Measurements from ENCODE around the gene FES.
A peak's percentile ranks its signal among the peaks of the same experiment; 100 is the strongest.
"Not testable (repeated sequence)": the region's sequence is repeated elsewhere in the genome, so short reads cannot be mapped to it uniquely, and the experiment has no call there.

Gene FES

DNA sequence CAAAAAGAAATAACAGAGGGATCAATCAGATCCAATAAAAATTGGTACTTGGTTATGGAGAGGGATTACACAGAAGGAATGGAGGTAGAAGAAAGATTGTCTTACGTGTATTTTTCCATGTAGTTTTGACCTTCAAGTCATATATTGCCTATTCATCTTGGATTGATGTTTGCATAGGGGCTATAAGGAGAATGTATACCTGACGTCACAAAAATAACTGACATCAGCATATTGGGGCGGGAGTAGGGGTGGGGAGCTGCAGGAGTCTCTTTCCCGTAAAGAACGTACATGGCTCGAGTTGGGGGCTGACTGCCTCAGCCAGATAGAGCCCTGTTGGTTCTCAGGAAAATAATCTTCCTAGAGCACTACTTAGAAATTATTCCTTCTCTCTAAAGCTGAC, 21.8 kb upstream of the FES start:
- no peak for DNase-seq

DNA sequence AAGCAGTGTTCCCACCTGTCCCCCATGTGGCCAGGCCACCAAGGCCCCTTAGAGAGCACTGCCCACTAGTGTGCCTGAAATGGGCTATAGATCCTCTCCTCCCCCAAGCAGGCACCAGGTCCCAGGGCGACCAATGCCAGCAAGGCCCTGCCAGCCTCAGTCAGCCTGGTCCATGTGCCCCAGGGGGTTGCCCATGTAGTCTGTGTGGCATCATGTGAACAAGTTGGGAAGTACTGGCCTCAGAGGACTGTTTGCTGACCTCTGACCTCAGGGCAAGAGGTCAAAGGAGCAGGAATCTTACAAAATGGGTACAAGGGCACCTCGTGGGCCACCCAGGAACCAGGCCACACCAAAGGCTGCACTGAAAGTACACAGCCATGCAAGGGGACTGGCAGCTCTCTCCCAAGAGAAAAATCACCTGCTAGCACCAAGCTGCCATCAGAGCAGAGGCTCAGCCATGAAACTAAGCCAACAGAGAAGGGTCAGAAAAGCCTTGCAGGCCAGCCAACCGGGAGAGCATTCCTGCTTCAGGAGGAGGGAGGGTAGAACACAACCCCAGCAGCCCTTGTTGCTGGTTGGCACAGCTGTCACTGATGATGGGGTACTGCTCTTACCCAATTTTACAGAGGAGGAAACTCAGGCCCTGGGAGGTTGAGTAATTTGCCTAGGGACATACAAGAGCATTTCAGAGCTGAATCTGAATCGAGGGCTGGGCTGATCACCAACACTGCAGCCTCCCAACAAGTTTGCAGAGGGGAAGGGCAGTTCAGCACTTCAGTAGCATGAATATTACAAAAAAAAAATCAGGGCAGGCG, 21.1 kb upstream of the FES start:
- no peak for DNase-seq

DNA sequence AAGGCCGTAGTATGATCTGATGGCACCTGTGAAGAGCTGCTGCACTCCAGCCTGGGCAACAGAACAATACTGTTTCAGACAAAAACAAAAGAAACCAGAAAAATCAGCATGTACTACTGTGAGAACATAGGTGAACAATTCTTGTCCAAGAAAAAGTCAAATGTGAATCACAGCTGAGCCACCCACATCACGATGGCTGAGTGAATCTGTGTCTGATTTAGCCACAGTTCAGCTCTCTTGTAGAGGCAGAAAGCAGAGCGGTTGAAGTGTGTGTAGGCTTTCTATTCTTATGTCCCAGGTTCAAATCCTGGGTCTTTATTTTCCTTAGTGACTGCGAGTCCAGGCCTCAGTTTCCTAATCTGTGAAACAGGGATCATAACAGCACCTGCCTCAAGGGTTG, 20.3 kb upstream of the FES start:
- no peak for DNase-seq

DNA sequence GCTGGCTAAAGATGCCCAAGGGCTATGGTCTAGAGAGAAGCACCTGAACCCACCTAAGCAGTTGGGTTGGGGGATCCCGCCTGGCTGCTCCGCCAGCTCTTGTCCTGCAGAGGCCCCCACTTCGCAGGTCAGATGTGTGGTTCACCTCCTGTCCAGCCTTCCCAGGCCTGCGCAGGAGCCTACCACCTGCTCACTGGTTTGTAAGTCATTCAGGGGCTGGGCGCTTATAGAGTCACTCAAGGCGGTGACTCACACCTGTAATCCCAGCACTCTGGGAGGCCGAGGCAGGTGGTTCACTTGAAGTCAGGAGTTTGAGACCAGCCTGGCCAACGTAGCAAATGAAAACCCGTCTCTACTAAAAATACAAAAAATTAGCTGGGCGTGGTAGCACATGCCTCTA, 19.8 kb upstream of the FES start:
- DNase-seq = no peak

DNA sequence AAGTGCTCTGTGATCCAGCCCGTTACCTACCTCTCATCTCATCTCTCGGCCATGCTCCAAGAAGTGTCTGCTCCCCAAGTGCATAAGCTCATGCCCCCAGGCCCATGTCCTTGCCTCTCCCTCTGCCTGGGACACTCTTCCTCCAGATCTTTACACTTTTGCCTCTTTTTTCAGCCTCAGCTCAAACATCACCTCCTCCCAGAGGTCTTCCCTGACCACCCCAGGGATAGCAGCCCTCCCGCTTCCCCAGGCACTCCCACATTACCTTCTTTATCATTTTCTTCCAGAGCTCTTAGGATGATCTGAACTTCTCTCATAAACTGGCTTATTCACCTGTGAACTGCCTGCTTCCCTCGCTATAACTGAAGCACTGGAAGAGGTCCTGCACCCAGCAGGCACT, 18.6 kb upstream of the FES start:
- DNase-seq = no peak

DNA sequence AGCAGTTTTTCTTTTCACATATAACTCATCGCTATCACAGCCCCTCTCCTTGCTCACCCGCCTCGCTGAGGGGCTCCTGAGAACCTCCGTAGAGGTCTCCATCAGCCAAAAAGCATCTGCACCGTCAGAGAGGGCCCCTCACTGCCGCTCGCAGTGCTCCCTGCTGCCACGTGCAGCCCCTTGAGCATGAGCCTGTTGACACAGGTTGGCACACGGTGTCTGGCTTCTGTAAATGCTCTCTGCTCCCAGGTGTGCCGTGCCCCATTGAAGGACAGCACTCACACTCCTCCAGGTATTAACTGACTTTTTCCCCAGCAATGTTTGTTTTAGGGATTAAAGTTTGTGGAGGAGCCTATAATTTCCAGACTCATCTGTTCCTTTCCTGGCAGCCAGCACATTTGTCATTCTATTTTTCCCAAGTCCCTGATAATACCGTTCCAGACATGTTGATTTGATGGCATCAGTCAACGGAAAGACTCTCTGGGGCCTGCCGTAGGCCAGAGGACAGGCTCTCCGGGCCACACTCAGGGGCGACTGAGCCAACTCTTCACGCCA, 18.1 kb upstream of the FES start:
- DNase-seq = no peak

DNA sequence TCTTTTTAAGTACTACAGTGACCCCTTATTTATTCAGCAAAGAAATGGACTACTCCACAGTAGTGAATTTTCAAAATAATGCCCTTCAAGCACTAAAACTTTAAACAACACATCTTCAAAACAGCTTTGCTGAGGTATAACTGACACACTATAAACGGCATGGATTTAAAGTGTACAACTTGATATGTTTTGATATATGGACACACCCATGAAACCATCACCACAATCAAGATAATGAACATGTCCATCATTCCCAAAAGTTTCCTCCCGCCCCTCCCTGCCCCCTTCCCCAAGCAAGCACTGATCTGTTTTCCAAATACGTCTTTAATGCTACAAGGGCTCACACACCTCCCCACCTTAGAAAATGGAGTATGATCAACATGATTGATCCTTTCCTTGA, 17.5 kb upstream of the FES start:
- no peak for DNase-seq

DNA sequence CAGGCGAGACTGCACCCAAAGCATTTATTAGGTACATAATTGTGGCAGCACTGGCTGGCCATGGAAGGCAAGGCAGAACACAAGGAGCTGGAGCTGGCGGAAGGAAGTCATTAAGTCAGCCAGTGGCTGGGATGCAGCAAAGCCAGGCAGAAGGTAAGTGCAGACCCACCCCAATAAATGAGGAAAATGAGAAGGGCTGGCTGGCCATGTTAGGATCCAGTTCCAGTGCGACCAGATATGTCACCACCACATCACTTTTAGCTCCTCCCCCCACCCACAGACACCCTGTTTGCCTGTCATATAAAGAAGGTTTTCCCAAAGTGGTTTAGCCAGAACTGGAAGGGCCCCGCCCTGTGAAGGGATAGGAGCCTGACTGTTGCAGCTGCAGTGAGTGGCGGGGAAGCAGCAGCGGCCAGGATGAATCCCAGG, 16.0 kb upstream of the FES start, which contains the start of gene FURIN:
Gene FURIN, plus strand, starts transcription at position 328 of the 429 bp plus-strand sequence. CDS start 7,153 bp downstream, outside the sequence.
- DNase-seq = no peak

DNA sequence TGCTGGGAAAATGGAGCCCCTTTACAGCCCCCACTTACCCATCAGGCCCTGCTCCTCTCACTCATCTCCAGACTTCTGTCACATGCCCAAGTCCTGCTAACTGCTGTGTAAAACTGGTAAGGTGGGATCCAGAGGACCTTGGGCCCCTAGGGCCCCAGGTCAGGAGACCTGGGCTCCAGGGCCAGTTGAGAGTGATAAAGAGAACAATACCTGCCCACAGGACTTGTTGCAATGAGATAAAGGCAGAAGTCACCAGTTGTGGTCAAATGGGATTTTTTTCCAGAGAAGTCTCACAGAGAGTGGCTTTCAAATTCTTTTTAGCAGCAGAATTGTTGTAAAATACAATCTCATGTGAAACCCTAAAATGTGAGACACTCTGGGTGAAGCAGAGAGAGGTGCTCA, 15.2 kb upstream of the FES start:
- DNase-seq = no peak

DNA sequence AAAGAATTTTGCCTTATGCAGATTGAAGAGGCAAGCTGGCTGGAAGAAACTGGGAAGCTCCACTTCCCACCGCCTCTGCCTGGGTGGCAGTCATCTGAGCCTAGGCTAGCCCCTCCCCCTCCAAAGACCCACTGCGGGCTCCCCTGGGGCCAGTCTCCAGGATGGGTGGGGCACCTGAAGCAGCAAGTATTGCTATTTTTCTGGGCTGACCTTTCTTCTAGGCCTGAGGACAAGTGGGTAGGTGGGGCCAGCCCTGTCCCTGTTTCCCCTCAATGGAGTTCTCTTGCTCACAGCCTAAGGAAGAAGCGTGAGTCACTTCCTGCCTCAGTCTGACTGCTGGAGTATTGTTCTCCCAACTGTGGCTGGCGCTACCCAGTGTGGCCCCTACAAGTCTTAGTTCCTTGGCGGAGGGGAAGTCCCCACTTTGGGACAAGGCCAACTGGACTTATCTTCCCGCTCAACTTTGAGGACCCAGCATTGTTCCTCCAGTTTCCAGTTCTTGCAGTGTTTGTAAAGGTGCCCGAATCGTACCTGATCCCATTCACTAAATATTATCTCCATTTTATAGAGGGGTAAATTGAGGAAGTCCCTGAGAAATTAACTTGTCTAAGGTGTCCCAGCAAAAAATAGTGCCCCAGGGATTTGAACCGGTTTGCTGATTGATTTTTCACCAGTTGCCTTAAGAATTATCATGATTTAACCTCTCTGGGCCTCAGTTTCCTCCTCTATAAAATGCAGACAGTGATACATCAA, 14.5 kb upstream of the FES start:
- peak; percentile 82 for DNase-seq

DNA sequence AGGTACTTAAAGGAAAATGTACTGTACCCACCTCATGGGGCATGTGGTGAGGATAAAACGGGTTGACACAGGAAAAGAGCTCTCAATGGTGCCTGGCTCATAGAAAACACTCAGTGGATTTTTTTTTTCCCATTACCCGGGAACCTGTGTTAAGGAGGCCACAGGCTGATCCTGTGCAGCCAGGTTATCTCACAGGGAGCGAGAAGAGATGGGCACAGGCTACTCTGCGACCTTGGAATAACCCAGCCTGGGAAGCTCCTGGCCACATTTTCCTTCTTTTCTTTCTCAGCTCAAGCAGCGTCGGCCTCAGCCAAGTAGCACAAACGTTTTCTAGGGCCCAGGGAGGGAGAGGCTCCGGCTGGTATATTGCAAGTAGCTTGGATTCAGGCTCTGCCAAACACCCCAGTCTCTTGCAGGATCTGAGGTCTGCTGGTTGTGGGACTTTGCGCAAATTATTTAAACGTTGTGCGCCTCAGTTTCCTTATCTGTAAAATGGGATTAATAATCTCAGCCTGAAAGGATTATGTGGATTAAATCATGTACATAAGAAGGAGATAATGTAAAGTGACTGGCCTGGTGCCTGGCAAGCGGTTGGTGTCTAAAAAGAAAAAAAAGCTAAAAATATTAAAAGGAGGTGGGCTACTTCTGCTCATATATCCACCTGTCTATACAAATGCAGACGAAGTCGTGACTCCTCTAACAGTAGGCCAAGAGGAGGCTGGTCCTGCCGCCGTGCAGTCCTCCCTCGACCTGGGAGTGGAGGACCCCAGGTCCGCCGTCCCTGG, 13.8 kb upstream of the FES start:
- no peak for DNase-seq

DNA sequence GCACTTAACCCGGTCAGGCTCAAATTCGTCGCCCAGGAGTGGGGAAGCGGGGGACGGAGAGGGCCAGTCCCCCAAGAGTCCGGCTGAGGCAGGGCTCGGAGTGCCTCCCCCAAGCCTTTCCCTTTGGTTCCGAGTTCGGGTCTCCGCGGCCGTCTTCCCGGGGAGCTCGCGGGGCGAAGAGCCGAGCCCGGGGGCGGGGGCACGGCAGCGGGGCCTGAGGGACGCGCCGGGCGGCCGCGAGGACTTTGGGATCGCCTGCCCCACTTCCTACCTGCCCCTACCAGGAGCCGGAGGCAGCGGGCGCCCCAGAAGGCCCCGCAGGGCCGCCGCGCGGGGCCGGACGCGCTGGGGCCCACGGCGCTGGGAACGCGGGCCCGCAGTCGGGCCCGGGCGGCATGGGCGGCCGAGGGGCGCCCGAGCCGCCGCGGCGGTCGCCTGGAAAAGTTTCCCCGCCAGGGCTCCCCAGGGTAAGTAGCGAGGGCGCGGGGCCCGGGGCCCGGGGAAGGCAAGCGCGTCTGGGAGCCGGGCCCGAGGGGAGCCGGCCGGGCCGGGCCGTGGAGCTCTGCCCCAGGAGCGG, 13.1 kb upstream of the FES start:
- DNase-seq = peak; percentile 30

DNA sequence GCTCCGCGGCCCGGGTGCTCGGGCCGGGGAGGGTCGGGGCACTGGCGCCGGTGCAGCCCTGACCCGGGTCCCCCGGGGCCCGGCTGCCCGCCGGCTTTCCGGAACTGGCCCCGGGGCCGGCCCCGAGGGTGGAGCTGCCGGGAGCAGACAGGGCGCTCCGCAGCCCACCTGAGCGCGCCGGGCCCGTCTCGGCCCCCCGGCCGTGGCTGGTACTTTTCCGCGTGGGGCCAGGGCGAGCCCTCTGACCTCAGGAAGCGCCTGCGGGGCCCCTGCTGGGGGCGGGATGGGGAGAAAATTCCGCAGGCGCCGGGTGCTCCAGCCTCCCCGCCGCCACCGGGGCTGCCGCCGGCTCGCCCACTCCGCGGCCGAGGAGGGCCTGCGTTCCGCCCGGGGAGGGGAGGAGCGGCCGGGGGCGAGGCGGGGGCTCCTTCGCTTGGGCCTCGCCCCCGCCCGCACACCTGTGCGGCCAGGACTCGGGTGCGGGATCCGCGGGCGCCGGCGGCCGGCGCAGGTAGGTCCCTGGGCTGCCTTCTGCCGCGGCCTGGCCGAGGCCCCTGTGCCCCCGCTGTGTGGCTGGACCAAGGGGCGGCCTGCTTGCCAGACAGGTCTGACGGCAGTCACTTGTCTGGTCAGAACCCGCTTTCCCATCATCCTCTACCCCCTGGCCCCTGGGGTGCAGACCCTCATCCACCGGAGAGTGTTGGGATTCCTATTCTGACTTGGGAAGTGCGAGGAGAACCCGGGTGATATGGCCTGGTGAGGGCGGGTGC, 12.4 kb upstream of the FES start:
- DNase-seq = no peak

DNA sequence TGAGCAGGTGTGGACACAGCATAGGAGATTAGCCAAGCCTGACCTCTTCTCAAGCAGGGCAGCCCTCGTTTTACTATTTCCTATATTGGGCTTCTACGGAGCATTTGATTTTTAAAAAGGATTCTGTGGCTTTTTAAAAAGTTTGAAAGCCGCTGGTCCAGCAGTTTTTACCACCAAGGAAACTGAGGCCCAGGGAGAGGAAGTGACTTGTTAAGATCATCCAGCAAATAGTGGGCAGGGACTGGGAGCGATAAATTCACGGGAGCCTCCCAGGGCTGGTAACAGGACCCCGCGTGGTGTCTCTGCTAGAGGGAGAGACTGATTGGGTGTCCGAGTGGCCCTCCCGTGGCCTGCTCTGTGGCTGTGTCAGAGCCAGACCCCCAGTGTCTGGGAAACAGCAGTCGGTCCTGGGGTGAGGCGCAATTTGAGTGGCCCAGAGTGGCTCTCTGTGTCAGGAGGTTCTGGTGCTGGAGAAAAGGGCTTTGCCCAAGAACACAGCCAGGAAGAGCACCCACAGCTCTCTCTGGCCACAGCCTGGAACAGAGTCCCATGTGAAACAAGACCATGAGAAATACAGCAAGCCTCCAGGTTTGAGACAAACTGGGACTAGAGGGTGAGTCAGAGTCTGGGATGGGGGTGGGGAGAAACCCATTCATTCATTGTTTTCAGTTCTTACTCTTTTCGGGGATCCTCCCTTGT, 11.7 kb upstream of the FES start:
- DNase-seq = peak; percentile 77

DNA sequence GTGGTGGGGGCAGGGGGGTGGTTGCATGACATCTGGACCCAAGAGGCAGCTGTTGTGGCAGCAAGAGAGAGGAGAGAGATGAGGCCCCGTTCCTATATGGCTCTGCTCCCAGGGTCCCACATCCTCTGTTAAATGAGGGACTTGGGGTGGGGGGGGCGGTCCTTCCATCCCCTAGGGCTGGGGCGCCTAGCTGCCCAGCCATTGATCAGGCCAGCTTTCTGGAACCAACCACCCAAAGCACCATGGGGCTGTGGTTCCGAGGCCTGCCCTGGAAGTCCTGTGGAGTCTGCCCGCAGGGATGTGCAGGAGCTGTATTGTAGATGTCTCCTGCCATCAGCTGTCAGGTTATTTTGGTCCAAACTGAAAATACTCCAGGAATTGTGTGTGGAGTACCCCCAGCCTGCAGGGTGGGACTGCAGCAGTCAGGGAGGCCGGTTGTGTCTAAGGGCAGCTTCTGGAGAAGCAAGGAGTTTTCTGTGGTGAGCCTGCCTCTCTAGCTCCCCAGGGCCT, 10.8 kb upstream of the FES start:
- DNase-seq = no peak

DNA sequence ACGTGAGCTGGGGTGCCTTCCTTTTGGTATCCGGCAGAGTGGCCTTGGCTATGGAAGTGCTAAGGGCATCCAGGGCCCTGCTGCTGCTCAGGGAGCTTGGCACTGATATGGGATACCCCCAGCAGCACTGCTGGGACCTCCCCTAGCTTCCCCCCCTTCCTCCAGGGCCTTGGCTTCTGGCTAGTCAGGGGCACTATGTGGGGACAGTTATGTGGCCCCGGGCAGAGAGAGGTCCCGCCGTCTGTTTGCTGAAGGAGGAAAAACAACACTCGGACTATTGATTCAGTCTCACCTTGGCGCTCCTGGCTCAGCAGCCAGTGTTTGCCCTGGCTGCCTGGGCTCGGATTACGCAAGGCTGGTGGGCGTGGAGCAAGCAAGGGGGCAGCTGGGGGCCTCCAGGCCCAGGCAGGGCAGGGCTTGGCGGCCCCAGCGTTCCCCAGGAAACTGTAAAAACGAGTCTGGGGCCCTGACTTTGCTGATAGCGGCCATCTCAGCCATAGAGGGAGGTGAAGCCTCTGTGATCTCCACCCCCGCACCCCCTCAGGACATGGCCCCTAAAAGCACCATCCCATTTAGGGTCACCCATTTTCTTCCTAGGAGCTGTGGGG, 10.2 kb upstream of the FES start:
- DNase-seq = no peak

DNA sequence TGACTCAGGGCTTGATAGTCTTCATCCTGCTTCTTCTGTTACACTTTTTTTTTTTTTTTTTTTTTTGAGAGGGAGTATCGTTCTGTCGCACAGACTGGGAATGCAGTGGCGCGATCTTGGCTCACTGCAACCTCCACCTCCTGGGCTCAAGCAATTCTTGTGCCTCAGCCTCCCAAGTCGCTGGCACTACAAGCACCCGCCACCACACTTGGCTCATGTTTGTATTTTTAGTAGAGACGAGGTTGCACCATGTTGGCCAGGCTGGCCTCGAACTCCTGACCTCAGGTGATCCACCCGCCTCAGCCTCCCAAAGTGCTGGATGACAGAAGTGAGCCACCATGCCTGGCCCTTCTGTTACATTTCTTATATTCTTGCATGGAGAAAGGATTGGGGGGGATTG, 9.3 kb upstream of the FES start:
- not testable (repeated sequence) for DNase-seq

DNA sequence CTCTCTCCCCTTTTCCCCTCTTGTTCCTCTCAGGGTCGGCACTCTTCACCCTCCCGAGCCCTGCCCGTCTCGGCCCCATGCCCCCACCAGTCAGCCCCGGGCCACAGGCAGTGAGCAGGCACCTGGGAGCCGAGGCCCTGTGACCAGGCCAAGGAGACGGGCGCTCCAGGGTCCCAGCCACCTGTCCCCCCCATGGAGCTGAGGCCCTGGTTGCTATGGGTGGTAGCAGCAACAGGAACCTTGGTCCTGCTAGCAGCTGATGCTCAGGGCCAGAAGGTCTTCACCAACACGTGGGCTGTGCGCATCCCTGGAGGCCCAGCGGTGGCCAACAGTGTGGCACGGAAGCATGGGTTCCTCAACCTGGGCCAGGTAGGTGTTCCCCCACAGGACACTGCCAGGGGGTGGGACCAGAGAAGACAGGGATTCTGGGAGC, 8.7 kb upstream of the FES start:
- DNase-seq = no peak

DNA sequence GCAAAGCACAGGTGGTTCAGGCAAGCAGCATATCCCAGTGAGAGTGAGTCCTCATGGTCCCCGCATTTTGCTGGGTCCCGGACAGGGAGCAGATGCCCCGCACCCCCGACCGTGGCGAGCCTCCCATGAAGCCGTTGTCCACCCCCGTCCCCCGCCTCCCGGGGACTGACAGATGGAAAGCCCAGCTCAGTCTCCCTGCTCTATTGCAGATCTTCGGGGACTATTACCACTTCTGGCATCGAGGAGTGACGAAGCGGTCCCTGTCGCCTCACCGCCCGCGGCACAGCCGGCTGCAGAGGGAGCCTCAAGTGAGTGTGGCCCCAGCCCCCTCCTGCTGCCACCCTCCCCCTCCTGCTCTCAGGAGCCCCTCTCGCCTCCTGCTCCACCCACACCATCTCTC, 8.3 kb upstream of the FES start:
- DNase-seq = no peak

DNA sequence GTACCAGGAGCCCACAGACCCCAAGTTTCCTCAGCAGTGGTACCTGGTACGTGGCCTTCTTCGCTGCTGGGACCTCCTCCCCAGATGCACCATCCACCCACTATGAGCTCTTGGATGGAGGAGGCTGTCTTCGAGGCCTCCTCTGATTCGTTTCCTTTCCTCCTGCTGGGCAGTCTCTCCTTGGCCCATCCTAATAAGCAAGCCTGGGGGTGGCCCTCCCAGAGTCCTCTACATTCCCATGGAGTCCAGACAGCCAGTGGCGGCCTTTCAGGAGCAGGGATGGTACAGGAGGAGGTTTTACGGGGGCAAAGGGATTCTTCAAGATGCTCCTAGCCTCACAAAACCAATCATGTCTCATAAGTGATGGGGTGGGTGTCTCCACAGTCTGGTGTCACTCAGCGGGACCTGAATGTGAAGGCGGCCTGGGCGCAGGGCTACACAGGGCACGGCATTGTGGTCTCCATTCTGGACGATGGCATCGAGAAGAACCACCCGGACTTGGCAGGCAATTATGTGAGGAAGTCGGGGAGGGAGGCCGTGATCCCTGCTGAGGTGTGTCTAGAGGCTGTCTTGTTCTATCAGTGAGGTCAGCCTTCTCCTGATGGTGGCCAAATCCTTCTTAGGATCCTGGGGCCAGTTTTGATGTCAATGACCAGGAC, 7.7 kb upstream of the FES start:
- no peak for DNase-seq
